Measurements from ENCODE around the gene SSTR3. TPM values are rescaled to one million over a fixed set of nuclear protein-coding genes. Genes with fewer than 3 reads are reported as not detected.

The SSTR3 gene
- total RNA-seq, 1 donor from 2014 or later, result not detected

- no peak overlapping the region for H2AFZ ChIP-seq (ENCODE audit: low read depth, low read length)
- peaks cover 12% of the 10 kb centered on the region for H3K4me1 Mint-ChIP-seq (ENCODE audit: low read depth, unreplicated experiment)
- H3K27ac ChIP-seq (ENCODE audit: low read depth, low read length), result no peak overlapping the region
- peaks cover 2% of the 10 kb centered on the region for H3K9me3 Mint-ChIP-seq (ENCODE audit: unreplicated experiment)
- peaks cover 14% of the 10 kb centered on the region for H3K4me1 ChIP-seq (ENCODE audit: insufficient read depth, low read length)
- H3K9me3 ChIP-seq (ENCODE audit: insufficient read depth, low read depth, low read length), result no peaks in the 10 kb centered on the region
- H3K36me3 Mint-ChIP-seq (ENCODE audit: low read depth, unreplicated experiment), result peaks cover 2% of the 10 kb centered on the region
- H3K27me3 ChIP-seq (ENCODE audit: insufficient read depth, low read length), result no peaks in the 10 kb centered on the region
- peaks cover 50% of the 10 kb centered on the region for H3K27me3 Mint-ChIP-seq (ENCODE audit: low read depth, unreplicated experiment)
- no peaks in the 10 kb centered on the region for H3K79me2 ChIP-seq (ENCODE audit: insufficient read depth, low read length)
- no peak overlapping the region for H3K4me2 ChIP-seq (ENCODE audit: low read length)
- H3K36me3 ChIP-seq (ENCODE audit: insufficient read depth, low read length), result no peaks in the 10 kb centered on the region
- no peak overlapping the region for H3K4me3 Mint-ChIP-seq (ENCODE audit: unreplicated experiment)
- peak overlapping the region; percentile 51 for H3K27ac Mint-ChIP-seq (ENCODE audit: unreplicated experiment)
- DNase-seq (ENCODE audit: low read depth) (no peak), FAIRE-seq (no peak)
- H3K9ac ChIP-seq (ENCODE audit: low read length), result no peak overlapping the region
- TF ChIP-seq EZH2 (IDR thresholded peaks at IDR 0.05; ENCODE audit: insufficient read depth, low read length), result no peak
- no peak for TF ChIP-seq CTCF (IDR thresholded peaks at IDR 0.05; ENCODE audit: insufficient read depth, low read depth, low read length)
- H4K20me1 ChIP-seq (ENCODE audit: insufficient read depth, low read length), result no peaks in the 10 kb centered on the region
- no peak overlapping the region for H3K4me3 ChIP-seq (ENCODE audit: insufficient read depth, low read depth, low read length)
These were observed 33.7 kb downstream of the SSTR3 start for GRCh38 chr22:37178350-37179125.

GRCh38 chr22:37177755-37178154 lies 34.5 kb downstream of the SSTR3 start:
- no peak overlapping the region for H3K4me2 ChIP-seq (ENCODE audit: low read length)
- no peak for DNase-seq (ENCODE audit: low read depth)
- H3K9ac ChIP-seq (ENCODE audit: low read length), result no peak overlapping the region
- no peaks in the 10 kb centered on the region for H3K9me3 ChIP-seq (ENCODE audit: insufficient read depth, low read depth, low read length)
- H3K36me3 ChIP-seq (ENCODE audit: insufficient read depth, low read length), result no peaks in the 10 kb centered on the region
- H3K27me3 Mint-ChIP-seq (ENCODE audit: low read depth, unreplicated experiment), result peaks cover 56% of the 10 kb centered on the region
- H4K20me1 ChIP-seq (ENCODE audit: insufficient read depth, low read length), result no peaks in the 10 kb centered on the region
- H3K79me2 ChIP-seq (ENCODE audit: insufficient read depth, low read length), result no peaks in the 10 kb centered on the region
- H3K4me3 Mint-ChIP-seq (ENCODE audit: unreplicated experiment), result no peak overlapping the region
- H3K27ac ChIP-seq (ENCODE audit: low read depth, low read length), result no peak overlapping the region
- no peak overlapping the region for H3K4me3 ChIP-seq (ENCODE audit: insufficient read depth, low read depth, low read length)
- peaks cover 2% of the 10 kb centered on the region for H3K9me3 Mint-ChIP-seq (ENCODE audit: unreplicated experiment)
- no peak for FAIRE-seq
- peaks cover 14% of the 10 kb centered on the region for H3K4me1 ChIP-seq (ENCODE audit: insufficient read depth, low read length)
- H3K27me3 ChIP-seq (ENCODE audit: insufficient read depth, low read length), result no peaks in the 10 kb centered on the region
- H3K36me3 Mint-ChIP-seq (ENCODE audit: low read depth, unreplicated experiment), result peaks cover 2% of the 10 kb centered on the region
- H3K4me1 Mint-ChIP-seq (ENCODE audit: low read depth, unreplicated experiment), result peaks cover 12% of the 10 kb centered on the region
- TF ChIP-seq CTCF (IDR thresholded peaks at IDR 0.05; ENCODE audit: insufficient read depth, low read depth, low read length), result no peak
- no peak for TF ChIP-seq EZH2 (IDR thresholded peaks at IDR 0.05; ENCODE audit: insufficient read depth, low read length)
- H3K27ac Mint-ChIP-seq (ENCODE audit: unreplicated experiment), result peak overlapping the region; percentile 51
- no peak overlapping the region for H2AFZ ChIP-seq (ENCODE audit: low read depth, low read length)

GRCh38 chr22:37177221-37177620 lies 35.1 kb downstream of the SSTR3 start:
- peaks cover 2% of the 10 kb centered on the region for H3K9me3 Mint-ChIP-seq (ENCODE audit: unreplicated experiment)
- Histone ChIP-seq H3K4me2 (ENCODE audit: low read length) (peak overlapping the region; percentile 78), H3K27me3 (ENCODE audit: insufficient read depth, low read length) (no peaks in the 10 kb centered on the region), H3K4me1 (ENCODE audit: insufficient read depth, low read length) (peaks cover 14% of the 10 kb centered on the region), H3K9me3 (ENCODE audit: insufficient read depth, low read depth, low read length) (no peaks in the 10 kb centered on the region), H3K27ac (ENCODE audit: low read depth, low read length) (no peak overlapping the region), H3K9ac (ENCODE audit: low read length) (peak overlapping the region; percentile 57), H3K36me3 (ENCODE audit: insufficient read depth, low read length) (no peaks in the 10 kb centered on the region), H3K4me3 (ENCODE audit: insufficient read depth, low read depth, low read length) (no peak overlapping the region), H3K79me2 (ENCODE audit: insufficient read depth, low read length) (no peaks in the 10 kb centered on the region), H2AFZ (ENCODE audit: low read depth, low read length) (peak overlapping the region; percentile 80), H4K20me1 (ENCODE audit: insufficient read depth, low read length) (no peaks in the 10 kb centered on the region)
- no peak for DNase-seq (ENCODE audit: low read depth)
- peaks cover 59% of the 10 kb centered on the region for H3K27me3 Mint-ChIP-seq (ENCODE audit: low read depth, unreplicated experiment)
- peaks cover 12% of the 10 kb centered on the region for H3K4me1 Mint-ChIP-seq (ENCODE audit: low read depth, unreplicated experiment)
- FAIRE-seq, result no peak
- no peak overlapping the region for H3K4me3 Mint-ChIP-seq (ENCODE audit: unreplicated experiment)
- TF ChIP-seq CTCF (IDR thresholded peaks at IDR 0.05; ENCODE audit: insufficient read depth, low read depth, low read length) (no peak), EZH2 (IDR thresholded peaks at IDR 0.05; ENCODE audit: insufficient read depth, low read length) (no peak)
- no peak overlapping the region for H3K27ac Mint-ChIP-seq (ENCODE audit: unreplicated experiment)
- peaks cover 2% of the 10 kb centered on the region for H3K36me3 Mint-ChIP-seq (ENCODE audit: low read depth, unreplicated experiment)
